ENCODE data around the gene CMIP.

CMIP gene

GRCh38 chr16:81629034-81629802, 184.6 kb downstream of the CMIP start:
- DNase-seq = no peak

- DNase-seq = no peak
Observed at GRCh38 chr16:81629896-81630634, 185.5 kb downstream of the CMIP start.

- DNase-seq = no peak
Observed at GRCh38 chr16:81630635-81631031, 186.0 kb downstream of the CMIP start.

GRCh38 chr16:81632392-81633146, 188.0 kb downstream of the CMIP start:
- peak; percentile 85 for DNase-seq

GRCh38 chr16:81633147-81633619, 188.6 kb downstream of the CMIP start:
- DNase-seq = no peak

- no peak for DNase-seq
Observed at GRCh38 chr16:81633680-81634379, 189.2 kb downstream of the CMIP start.

GRCh38 chr16:81634380-81635062, 189.9 kb downstream of the CMIP start:
- no peak for DNase-seq

GRCh38 chr16:81635063-81635937, 190.7 kb downstream of the CMIP start:
- no peak for DNase-seq

GRCh38 chr16:81636298-81636993, 191.8 kb downstream of the CMIP start:
- DNase-seq = no peak

- DNase-seq = no peak
Observed at GRCh38 chr16:81637336-81638235, 193.0 kb downstream of the CMIP start.

GRCh38 chr16:81638286-81638945, 193.8 kb downstream of the CMIP start:
- DNase-seq = no peak

- DNase-seq = no peak
Observed at GRCh38 chr16:81639348-81639747, 194.7 kb downstream of the CMIP start.

GRCh38 chr16:81639931-81640680, 195.5 kb downstream of the CMIP start:
- no peak for DNase-seq

GRCh38 chr16:81640681-81641070, 196.1 kb downstream of the CMIP start:
- no peak for DNase-seq

- no peak for DNase-seq
Observed at GRCh38 chr16:81641395-81642106, 196.9 kb downstream of the CMIP start.

GRCh38 chr16:81642107-81642436, 197.5 kb downstream of the CMIP start:
- no peak for DNase-seq

GRCh38 chr16:81642943-81643342, 198.3 kb downstream of the CMIP start:
- DNase-seq = no peak

GRCh38 chr16:81645266-81645694, 200.7 kb downstream of the CMIP start:
- DNase-seq = no peak

Data from stimulated activated CD4-positive, alpha-beta T cell treated with anti-CD3 and anti-CD28 coated beads, Interleukin-15, amount 100 ng/mL, for 24 hours (primary cell).